ENCODE results near the gene GDI2.

- no peak for TF ChIP-seq GATA2 (IDR thresholded peaks at IDR 0.05; ENCODE audit: low read depth, low read length)
- TF ChIP-seq GATA3 (IDR thresholded peaks at IDR 0.05; ENCODE audit: low read depth, low read length): no peak
These were observed 17.6 kb upstream of the GDI2 start for GRCh38 chr10:5830629-5831445.
